LNCaP clone FGC (cell line): ENCODE data around the gene GGNBP2.

ENCODE experiments used
- DNase-seq: peaks from one replicate; pipeline ENCODE4 v3.0.0-alpha.2; 2011; ENCODE audit warnings: low read depth
- H3K4me3 ChIP-seq: 2 replicates; pipeline ENCODE4 v1.5.1; 2011; ENCODE audit warnings: mild to moderate bottlenecking, low read depth, low read length, control low read depth
- TF ChIP-seq, protein P1 (sequence below): IDR thresholded peaks from 2 replicates; pipeline ENCODE4 v1.5.1; 2012; ENCODE audit warnings: mild to moderate bottlenecking; ENCODE audit not compliant: control insufficient read depth, insufficient read depth; ENCODE audit errors: extremely low read depth

GGNBP2 gene

DNA sequence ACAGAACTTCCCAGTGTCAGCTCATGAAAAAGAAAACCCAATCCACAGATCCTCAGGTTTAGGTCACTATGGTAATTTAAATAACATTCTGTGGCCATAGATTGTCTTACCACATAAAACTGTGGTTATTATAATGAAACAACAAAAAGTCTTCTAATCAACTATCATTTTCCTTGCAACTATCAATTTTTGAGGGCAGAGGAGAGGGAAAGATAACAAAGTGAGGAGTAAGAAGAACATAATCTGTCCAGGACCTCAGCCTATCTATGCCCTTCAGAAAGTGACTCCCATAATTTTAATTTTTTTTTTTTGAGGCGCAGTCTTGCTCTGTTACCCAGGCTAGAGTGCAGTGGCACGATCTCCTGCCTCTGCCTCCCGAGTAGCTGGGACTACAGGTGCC lies 4.0 kb upstream of the GGNBP2 start:
- DNase-seq = no peak
- TF ChIP-seq, protein P1, sequence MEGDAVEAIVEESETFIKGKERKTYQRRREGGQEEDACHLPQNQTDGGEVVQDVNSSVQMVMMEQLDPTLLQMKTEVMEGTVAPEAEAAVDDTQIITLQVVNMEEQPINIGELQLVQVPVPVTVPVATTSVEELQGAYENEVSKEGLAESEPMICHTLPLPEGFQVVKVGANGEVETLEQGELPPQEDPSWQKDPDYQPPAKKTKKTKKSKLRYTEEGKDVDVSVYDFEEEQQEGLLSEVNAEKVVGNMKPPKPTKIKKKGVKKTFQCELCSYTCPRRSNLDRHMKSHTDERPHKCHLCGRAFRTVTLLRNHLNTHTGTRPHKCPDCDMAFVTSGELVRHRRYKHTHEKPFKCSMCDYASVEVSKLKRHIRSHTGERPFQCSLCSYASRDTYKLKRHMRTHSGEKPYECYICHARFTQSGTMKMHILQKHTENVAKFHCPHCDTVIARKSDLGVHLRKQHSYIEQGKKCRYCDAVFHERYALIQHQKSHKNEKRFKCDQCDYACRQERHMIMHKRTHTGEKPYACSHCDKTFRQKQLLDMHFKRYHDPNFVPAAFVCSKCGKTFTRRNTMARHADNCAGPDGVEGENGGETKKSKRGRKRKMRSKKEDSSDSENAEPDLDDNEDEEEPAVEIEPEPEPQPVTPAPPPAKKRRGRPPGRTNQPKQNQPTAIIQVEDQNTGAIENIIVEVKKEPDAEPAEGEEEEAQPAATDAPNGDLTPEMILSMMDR = no peak
- H3K4me3 ChIP-seq = no peak overlapping the region

DNA sequence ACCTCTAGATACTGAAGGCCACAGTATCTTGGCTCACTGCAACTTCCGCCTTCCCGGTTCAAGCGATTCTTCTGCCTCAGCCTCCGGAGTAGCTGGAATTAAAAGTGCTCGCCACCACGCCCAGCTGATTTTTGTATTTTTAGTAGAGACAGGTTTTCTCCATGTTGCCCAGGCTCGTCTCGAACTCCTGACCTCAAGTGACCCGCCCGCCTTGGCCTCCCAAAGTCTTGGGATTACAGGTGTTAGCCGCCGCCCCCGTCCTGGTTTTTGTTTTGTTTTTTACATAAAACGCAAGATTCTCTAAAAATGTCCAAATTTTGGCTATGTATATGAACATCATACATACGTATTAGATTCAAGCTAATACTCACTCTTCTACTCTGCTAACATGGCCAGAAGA lies 2.0 kb upstream of the GGNBP2 start:
- TF ChIP-seq, protein P1 = no peak
- no peak for DNase-seq
- H3K4me3 ChIP-seq = no peak overlapping the region

DNA sequence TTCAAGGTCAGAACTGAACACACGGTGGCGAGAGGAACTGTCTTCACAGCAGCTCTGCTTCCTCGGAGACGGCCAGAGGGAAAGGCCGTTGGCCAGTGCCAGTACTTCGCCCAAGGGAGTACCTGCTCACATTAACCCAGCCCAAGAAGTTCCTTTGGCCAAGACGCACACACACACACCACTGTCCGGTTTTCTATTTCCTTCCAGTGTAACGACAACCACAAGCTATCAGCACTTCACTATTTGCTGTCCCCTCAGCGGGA lies 744 bp upstream of the GGNBP2 start:
- TF ChIP-seq, protein P1 = no peak
- H3K4me3 ChIP-seq = peak overlapping the region; percentile 66
- DNase-seq = peak; percentile 40

DNA sequence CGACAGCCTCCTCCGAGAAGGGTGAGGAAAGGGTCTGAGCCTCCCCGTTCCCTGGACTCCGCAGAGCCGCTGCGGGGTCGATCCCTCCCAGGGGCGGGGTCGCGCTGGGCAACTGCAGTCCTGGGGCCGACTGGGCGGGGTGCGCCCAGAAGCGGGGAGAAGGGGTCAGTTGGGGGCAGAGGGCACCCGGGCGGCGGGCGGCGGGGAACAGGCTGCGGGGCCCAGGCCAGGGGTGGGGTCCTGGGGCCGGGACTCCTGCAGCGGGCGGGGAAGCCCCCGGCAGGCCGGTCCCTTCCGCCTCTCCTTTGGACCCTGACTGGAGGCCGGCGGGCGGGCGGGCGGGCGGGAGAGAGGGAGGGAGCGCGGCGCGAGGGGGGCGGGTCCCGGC lies 352 bp downstream of the GGNBP2 start:
- H3K4me3 ChIP-seq = peak overlapping the region; percentile 66
- TF ChIP-seq, protein P1 = no peak
- no peak for DNase-seq

DNA sequence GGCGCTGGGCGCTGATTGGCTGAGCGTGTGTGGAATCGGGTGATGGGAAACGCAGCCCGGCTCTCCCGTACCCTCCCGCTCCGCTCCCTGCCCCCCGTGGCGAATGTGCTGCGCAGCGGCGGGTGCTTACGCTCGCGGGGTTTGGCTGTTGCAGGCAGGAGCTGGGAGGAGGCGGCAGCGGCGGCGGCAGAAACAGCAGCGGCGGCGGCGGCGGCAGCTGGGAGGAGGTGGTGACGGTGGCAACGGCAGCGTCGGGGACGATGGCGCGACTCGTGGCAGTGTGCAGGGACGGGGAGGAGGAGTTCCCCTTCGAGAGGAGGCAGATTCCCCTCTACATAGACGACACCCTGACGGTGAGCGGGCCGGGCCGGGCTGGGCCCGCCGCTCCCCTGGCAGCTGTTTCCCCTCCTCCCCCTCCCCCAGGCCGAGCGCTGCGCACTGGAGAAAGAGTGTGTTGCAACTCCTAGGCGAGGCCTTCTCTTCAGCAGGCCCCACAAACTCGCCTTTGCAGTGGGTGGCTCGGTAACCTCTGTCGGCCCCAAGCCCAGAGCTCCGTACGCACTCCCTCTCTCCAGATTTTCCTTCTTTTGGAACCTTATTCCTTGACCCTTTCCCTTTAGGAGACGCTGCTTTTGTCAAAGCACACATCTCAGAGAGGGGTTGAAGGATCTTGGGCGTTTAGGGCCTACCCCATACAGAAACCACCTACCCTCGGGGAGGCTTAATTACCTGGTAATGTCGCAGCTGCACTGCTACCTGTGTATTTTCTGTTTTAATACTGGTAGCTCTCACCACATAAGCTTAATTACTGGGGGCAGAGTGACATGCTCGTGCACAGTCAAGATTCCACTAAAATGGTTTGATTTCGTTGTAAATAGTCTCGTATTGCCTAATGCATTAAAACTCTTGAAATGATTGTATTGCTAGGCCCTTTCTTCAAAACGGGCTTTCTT lies 1.0 kb downstream of the GGNBP2 start:
- H3K4me3 ChIP-seq = peak overlapping the region; percentile 66
- peak; percentile 91 for DNase-seq
- TF ChIP-seq, protein P1 = peak; percentile 24

DNA sequence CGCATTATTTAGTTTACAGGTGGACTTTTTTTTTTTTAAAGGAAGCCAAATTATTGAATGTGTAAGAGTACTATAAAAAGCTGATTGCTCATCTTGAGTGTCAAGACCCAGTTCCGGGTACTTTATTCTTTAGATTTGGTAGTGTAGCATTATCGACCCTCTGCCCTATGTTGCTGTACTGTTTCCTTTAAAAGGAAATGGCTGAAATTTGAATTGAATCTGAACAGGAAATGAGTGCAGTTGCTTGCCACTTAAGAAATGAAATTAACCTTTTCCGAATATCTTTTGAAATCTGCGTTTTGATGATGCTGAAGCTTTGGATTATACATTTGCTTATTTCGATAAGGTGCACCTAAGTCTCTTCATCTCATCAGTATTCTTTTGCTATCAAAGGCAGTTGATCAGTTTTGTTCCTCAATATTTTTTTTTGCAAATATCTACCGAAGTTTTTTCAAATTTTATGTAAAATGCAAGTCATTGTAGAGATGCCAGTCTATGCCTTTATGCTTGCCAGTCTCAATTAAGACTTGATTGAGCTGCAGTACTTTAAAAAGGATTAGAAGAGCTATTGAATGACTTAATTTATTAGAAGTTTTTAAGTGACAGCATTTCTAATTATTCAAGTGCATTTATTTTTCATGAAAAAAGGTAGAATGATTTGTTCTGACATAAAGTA lies 1.8 kb downstream of the GGNBP2 start:
- peak overlapping the region; percentile 66 for H3K4me3 ChIP-seq
- TF ChIP-seq, protein P1 = no peak
- no peak for DNase-seq
